HG03103 (cell line): ENCODE results near the gene MARCHF9.

ENCODE experiments used
- ATAC-seq: cut with Tn5 transposase; IDR thresholded peaks from one replicate; pipeline ENCODE4 v1.9.1; 2021; ENCODE audit warnings: low read depth; ENCODE audit not compliant: unreplicated experiment

Gene MARCHF9

GRCh38 chr12:57736741-57737466 lies 18.0 kb upstream of the MARCHF9 start:
- no peak for ATAC-seq

GRCh38 chr12:57737467-57738460 lies 17.1 kb upstream of the MARCHF9 start:
- no peak for ATAC-seq

- no peak for ATAC-seq
These were observed 16.2 kb upstream of the MARCHF9 start, which contains the start of gene AGAP2 for GRCh38 chr12:57738661-57739237. TSS of gene AGAP2 (minus strand) at chr12:57738742. CDS start at chr12:57738246, 496 bp downstream.

GRCh38 chr12:57739387-57739786 lies 15.5 kb upstream of the MARCHF9 start:
- ATAC-seq, result no peak

- ATAC-seq, result no peak
These were observed 14.9 kb upstream of the MARCHF9 start for GRCh38 chr12:57739914-57740538.

- ATAC-seq, result peak; percentile 47
These were observed 14.1 kb upstream of the MARCHF9 start for GRCh38 chr12:57740656-57741412.

GRCh38 chr12:57741413-57741789 lies 13.5 kb upstream of the MARCHF9 start:
- no peak for ATAC-seq

- peak; percentile 53 for ATAC-seq
These were observed 12.8 kb upstream of the MARCHF9 start for GRCh38 chr12:57741844-57742738.

GRCh38 chr12:57743769-57744168 lies 11.1 kb upstream of the MARCHF9 start:
- ATAC-seq, result no peak

- ATAC-seq, result peak; percentile 27
These were observed 10.6 kb upstream of the MARCHF9 start for GRCh38 chr12:57744194-57744776.

GRCh38 chr12:57744777-57745484 lies 10.0 kb upstream of the MARCHF9 start, which contains the start of gene TSPAN31:
TSS of gene TSPAN31 (plus strand) at chr12:57745039. CDS start at chr12:57745155, 116 bp downstream.
- ATAC-seq, result peak; percentile 60

- ATAC-seq, result no peak
These were observed 9.4 kb upstream of the MARCHF9 start for GRCh38 chr12:57745485-57745881.

- ATAC-seq, result no peak
These were observed 8.9 kb upstream of the MARCHF9 start for GRCh38 chr12:57746025-57746424.

GRCh38 chr12:57749061-57749460 lies 5.8 kb upstream of the MARCHF9 start:
- ATAC-seq, result no peak

GRCh38 chr12:57750561-57751431 lies 4.1 kb upstream of the MARCHF9 start:
- no peak for ATAC-seq

- ATAC-seq, result no peak
These were observed 3.5 kb upstream of the MARCHF9 start for GRCh38 chr12:57751432-57751787.
